Activated naive CD4-positive, alpha-beta T cell treated with anti-CD3 and anti-CD28 coated beads for 36 hours (primary cell): ENCODE results near the gene FAM53A. TPM values are rescaled to one million over a fixed set of nuclear protein-coding genes. Genes with fewer than 3 reads are reported as not detected.
"Not testable (repeated sequence)": the region's sequence is repeated elsewhere in the genome, so short reads cannot be mapped to it uniquely, and the experiment has no call there.

ENCODE experiments used
- CTCF ChIA-PET: fragments of 350-600 bp; sonication (Branson Sonifier 250); formaldehyde crosslinking; loops from one replicate; lab custom pipeline; 2021; ENCODE audit warnings: antibody characterized with exemption; lab: Charles Lee
- DNase-seq: peaks from one replicate; pipeline ENCODE4 v3.0.0-alpha.2; 2020
- H3K27ac Mint-ChIP-seq: one replicate; pipeline ENCODE4 v1.8.0; 2021; ENCODE audit warnings: mild to moderate bottlenecking, mixed read lengths
- H3K27me3 Mint-ChIP-seq: one replicate; pipeline ENCODE4 v1.8.0; 2021; ENCODE audit warnings: low read depth, mixed read lengths
- H3K36me3 Mint-ChIP-seq: one replicate; pipeline ENCODE4 v1.8.0; 2021; ENCODE audit warnings: low read depth, mixed read lengths
- H3K4me1 Mint-ChIP-seq: one replicate; pipeline ENCODE4 v1.8.0; 2021; ENCODE audit warnings: low read depth, mixed read lengths
- H3K4me3 Mint-ChIP-seq: one replicate; pipeline ENCODE4 v1.8.0; 2021; ENCODE audit warnings: mild to moderate bottlenecking, moderate library complexity, mixed read lengths
- H3K9me3 Mint-ChIP-seq: one replicate; pipeline ENCODE4 v1.8.0; 2021; ENCODE audit warnings: mixed read lengths
- intact Hi-C: fragments of 100-400 bp; cut with micrococcal nuclease; formaldehyde crosslinking; loops from one replicate; pipeline ENCODE4 v1.15.1; 2023
- total RNA-seq, 2 experiments: library from RNA; stranded (reverse); gene quantifications; one replicate each; pipeline ENCODE4 v1.2.3, GENCODE V29; 2021

Gene FAM53A
- total RNA-seq, 2 experiments from 2014 or later: 2.6 to 3.0 TPM

DNA sequence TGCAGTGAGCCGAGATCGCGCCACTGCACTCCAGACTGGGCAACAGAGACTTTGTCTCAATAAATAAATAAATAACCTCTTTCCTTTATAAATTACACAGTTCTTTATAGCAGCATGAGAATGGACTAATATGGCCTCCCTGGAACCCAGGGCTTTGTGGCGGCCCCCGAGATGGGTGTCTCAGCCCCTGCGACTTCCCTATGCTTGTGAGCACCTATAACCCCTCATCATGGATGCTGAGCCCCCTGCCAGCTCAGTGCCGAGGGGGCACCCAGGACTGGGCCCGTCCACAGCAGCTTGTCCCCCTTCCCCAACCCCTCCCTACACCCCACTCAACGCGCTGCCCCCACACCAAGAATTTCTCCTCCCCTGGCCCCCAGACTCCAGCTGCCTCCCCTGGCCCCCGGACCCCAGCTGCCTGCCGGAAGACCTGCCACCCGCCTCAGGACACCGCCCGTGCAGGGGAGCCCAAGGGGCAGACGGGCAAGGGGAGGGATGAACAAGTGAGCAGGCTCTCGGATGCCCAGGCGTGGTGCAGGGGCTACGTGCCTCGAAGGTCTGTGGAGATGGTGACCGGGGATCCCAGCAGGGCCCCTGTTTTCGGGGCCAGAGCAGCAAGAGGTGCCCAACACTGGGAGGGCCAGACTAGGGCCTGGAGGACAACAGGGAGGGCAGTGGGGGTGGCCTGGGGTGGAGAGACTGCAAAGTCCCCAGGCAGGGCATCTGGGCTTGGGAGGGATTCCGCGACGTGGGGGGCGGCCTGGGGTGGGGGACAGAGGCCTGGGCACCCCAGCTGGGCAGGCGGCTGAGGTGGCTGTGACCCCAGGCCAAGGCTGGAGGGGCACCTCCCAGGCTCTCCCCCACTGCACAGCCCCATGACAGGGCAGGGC is 74.0 kb downstream of the FAM53A start:
- Mint-ChIP-seq H3K4me3 (no peak overlapping the region), H3K4me1 (peaks cover 16% of the 10 kb centered on the region), H3K27me3 (no peaks in the 10 kb centered on the region), H3K36me3 (no peaks in the 10 kb centered on the region), H3K9me3 (peaks cover 5% of the 10 kb centered on the region), H3K27ac (no peak overlapping the region)
- DNase-seq: no peak
- CTCF ChIA-PET: no interaction called here
- intact Hi-C loops: no loop called here

DNA sequence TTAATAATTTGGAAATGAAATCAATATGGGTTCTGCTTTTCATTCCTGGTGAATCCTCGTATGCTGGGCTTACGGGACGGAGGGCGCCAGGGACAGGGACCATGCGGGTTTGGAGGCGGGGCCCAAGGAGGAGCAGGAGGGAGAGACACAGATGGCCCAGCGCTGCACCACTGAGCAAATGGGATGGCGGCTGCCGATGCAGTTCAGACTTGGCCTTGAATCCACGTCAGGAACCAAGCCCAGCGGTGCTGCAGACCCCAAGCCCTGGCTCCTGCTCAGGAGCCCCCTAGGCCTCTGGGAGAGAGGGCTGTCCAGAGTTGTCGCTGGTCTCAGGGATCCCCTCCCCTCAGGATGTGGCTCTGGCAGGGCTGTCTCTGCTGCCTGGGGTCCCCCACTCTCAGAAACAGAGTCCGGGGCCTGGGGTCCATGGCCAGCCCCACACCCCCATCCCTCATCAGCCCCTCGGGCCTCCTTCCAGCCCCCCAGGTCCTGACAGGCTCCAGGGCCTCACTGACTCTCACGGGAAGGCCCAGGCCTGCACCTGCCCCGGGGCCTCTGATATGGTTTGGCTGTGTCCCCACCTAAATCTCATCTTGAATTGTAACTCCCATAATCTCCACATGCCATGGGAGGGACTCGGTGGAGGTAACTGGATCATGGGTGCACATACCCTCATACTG is 75.2 kb downstream of the FAM53A start:
- no peak for DNase-seq
- H3K4me3 Mint-ChIP-seq: no peak overlapping the region
- no peaks in the 10 kb centered on the region for H3K9me3 Mint-ChIP-seq
- CTCF ChIA-PET: no interaction called here
- no peaks in the 10 kb centered on the region for H3K27me3 Mint-ChIP-seq
- no peak overlapping the region for H3K27ac Mint-ChIP-seq
- H3K36me3 Mint-ChIP-seq: no peaks in the 10 kb centered on the region
- intact Hi-C loops: no loop called here
- peaks cover 17% of the 10 kb centered on the region for H3K4me1 Mint-ChIP-seq

DNA sequence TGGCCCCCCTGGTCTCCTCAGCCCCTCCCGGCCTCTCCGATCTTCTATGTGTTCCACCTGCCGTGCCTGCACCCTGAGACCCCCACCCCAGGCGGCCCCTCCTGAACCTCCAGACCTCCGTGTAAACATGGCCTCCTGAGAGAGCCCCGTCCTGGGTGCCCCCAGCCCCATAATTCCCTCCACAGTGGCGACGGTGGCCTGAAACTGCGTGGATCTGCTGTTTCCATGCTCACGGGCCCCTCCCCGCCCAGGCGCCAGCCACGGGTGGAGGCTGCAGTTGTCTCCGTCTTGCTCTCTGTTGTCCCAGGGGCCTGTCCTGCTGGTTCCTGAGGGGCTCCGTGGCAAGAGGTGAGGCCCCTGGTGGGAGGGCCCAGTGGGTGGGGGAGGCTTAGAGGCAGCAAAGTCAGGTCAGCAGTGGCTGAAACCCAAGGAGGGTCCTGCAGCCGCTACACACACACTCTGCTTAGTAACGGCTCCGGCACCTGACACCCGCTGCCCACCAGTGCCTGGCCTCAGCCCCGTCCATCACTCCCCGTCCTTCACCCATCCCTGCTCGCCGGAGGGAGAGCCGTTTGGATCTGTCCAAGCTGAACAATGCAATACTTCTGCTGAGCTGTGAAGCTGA is 75.8 kb downstream of the FAM53A start:
- H3K27ac Mint-ChIP-seq: no peak overlapping the region
- H3K9me3 Mint-ChIP-seq: no peaks in the 10 kb centered on the region
- CTCF ChIA-PET: no interaction called here
- H3K4me1 Mint-ChIP-seq: peaks cover 17% of the 10 kb centered on the region
- intact Hi-C loops: no loop called here
- DNase-seq: no peak
- H3K4me3 Mint-ChIP-seq: no peak overlapping the region
- H3K36me3 Mint-ChIP-seq: no peaks in the 10 kb centered on the region
- H3K27me3 Mint-ChIP-seq: no peaks in the 10 kb centered on the region

DNA sequence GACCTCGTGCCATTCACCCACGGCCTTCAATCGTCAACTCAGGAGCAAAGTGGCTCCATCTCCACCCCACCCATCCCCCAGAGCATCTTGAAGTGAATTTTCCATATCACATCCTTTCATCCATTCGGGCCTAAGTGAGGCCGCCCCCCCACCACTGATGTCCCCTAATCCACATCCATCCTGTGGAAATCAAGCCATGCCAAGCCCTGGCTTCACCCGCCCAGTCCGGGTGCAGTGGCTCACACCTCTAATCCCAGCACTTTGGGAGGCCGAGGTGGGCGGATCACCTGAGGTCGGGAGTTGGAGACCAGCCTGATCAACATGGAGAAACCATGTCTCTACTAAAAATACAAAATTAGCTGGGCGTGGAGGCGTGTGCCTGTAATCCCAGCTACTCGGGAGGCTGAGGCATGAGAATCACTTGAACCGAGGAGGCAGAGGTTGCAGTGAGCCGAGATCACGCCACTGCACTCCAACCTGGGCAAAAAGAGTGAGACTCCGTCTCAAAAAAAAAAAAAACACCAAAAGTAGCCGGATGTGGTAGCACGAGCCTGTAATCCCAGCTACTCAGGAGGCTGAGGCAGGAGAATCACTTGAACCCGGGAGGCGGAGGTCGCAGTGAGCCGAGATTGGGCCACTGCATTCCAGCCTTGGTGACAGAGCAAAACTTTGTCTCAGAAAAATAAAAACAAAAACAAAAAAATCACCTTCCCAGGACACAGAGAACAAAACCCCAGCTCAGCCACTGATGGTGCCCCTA is 76.5 kb downstream of the FAM53A start:
- CTCF ChIA-PET: interaction anchor here (1.6 kb wide), 1 partner anchor 22 kb away, joined by 6 read pairs; no protein-coding TSS in a partner anchor
- H3K9me3 Mint-ChIP-seq, H3K4me3 Mint-ChIP-seq: not testable (repeated sequence)

DNA sequence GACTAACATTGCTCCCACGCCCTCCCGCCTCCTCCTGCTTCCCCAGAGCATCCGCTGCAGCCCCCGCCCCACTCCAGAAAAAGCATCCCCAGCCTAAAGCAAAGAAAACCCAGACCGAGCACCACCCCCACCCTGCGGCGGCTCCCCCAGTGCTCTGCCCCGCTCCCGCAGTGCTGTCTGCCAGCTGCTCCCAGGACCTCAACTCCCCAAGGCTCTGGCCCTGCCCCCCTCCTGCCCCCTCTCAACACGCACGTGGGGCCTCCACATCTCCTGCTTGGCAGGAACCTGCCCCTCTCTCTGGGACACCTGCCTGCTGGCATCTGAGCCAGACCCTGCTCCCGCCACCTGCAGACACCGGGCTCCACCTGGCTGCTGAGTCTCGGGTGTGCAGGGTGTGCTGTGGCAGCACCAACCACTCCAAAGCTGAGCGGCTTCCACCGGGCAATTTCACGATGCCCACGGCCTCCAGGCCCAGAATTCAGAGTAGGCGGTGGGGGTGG is 79.4 kb downstream of the FAM53A start:
- Mint-ChIP-seq H3K36me3 (no peaks in the 10 kb centered on the region), H3K4me1 (peaks cover 17% of the 10 kb centered on the region), H3K27me3 (no peaks in the 10 kb centered on the region), H3K27ac (no peak overlapping the region), H3K9me3 (no peaks in the 10 kb centered on the region), H3K4me3 (peak overlapping the region; percentile 43)
- CTCF ChIA-PET: interaction anchor here (1.2 kb wide), 1 partner anchor 467 kb away, joined by 3 read pairs; no protein-coding TSS in a partner anchor
- intact Hi-C loops: no loop called here
- peak; percentile 56 for DNase-seq

More for the DNA sequence above, 76.5 kb downstream of the FAM53A start:
- intact Hi-C loops, DNase-seq, H3K36me3 Mint-ChIP-seq, H3K27me3 Mint-ChIP-seq, H3K27ac Mint-ChIP-seq: not testable (repeated sequence)
- peaks cover 17% of the 10 kb centered on the region for H3K4me1 Mint-ChIP-seq

DNA sequence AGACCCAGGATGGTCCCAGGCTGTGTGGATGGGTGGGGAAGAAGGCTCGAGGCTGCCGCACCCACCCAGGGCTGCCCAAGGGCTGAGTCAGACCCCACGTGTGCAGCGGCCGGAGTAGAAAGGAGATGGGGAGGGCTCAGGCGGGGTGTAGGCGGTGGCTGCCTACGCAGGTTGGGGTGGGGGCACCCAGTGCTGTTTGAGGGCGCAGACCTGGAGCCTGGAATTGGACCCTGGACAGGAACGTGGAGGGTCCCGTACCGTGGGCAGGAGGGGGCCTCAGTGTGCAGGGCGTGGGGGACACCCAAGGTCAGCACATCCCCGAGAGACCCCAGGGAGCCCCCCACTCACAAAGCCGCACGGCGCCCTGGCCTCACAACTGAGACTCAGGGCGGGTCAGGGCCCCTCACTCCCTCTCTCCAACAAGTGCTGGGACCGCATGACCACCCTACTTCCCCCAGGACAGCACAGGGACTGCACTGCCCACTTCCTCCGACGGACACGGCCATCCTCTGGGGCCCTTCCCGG is 79.9 kb downstream of the FAM53A start:
- CTCF ChIA-PET: no interaction called here
- H3K9me3 Mint-ChIP-seq: no peaks in the 10 kb centered on the region
- DNase-seq: no peak
- no peak overlapping the region for H3K27ac Mint-ChIP-seq
- peaks cover 17% of the 10 kb centered on the region for H3K4me1 Mint-ChIP-seq
- intact Hi-C loops: no loop called here
- no peaks in the 10 kb centered on the region for H3K27me3 Mint-ChIP-seq
- no peak overlapping the region for H3K4me3 Mint-ChIP-seq
- no peaks in the 10 kb centered on the region for H3K36me3 Mint-ChIP-seq

DNA sequence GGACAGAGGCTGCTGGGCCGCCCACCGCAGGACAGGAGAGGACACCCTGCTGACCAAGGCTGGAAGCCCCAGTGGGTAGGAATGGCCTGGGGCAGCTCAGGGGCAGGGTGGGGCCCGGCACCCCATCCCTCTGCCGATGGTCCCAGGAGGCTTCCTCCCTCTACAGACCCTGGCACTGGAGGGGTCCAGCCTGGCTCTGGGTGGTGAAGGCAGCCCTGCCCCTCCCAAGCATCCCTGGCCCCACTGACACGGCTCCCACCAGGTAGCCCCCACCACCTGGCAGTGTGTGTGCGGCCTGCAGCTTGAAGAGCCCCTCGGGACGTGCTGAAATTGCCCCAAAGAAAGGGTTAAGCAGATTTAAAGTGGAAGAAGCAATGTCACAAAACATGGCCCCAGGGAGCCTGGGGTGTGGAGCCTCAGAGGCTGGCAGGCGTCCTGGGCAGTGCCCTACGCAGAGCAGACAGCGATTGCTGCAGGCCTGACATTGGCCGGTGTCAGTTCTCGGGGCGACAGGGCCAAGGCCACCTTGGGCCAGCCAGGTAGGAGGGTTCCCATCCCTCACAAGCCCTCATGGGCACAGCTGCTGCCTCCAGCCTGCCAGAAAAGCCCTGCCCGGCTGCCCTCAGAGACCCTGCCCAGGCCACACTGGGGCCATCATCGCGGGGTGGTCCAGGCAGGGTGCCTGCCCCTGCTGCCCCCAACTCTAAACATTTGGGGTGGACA is 80.5 kb downstream of the FAM53A start:
- CTCF ChIA-PET: interaction anchor here (0.6 kb wide), 1 partner anchor 532 kb away, joined by 3 read pairs; no protein-coding TSS in a partner anchor

DNA sequence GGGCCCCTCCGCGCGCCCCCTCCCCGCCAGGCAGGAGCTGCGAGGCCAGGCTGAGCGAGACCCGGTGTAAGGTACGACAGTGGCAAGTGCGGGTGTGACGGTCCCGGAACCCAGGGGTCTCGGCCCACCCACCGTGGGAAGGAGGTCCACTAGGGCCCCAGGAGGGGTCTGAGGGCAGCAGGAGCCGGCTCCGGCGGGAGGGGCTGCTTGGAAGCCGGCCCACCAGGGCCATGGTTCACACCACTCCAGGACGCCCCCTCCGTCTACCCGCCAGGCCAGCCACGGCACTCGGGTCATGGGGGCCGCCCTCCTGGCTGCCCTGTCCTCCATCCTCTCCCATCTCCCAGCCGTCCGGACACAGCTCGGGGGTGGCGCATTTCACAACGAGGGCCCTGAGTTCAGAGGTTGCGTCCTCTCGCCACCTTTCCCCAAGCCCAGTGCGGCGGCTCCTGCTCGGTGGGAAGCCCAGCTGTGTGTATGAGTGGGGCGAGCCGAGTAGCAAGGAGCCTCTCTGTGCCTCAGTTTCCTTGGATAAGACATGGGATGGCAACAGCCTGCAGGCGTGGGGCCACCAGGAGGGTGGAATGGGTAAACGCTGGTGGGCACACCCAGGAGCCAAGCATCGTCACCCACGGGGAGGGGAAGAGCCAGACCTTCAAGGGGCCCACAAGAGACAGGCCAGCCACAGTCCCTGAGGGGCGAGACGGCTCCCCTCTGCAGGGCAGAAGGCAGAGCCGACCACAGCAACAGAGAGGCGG is 81.3 kb downstream of the FAM53A start:
- H3K27ac Mint-ChIP-seq: no peak overlapping the region
- peaks cover 17% of the 10 kb centered on the region for H3K4me1 Mint-ChIP-seq
- H3K27me3 Mint-ChIP-seq: no peaks in the 10 kb centered on the region
- no peaks in the 10 kb centered on the region for H3K9me3 Mint-ChIP-seq
- intact Hi-C loops: no loop called here
- CTCF ChIA-PET: interaction anchor here (0.6 kb wide), 1 partner anchor 531 kb away, joined by 3 read pairs; no protein-coding TSS in a partner anchor
- no peak for DNase-seq
- no peaks in the 10 kb centered on the region for H3K36me3 Mint-ChIP-seq
- H3K4me3 Mint-ChIP-seq: no peak overlapping the region

More for the DNA sequence above, 80.5 kb downstream of the FAM53A start:
- no peaks in the 10 kb centered on the region for H3K36me3 Mint-ChIP-seq
- no peak overlapping the region for H3K27ac Mint-ChIP-seq
- peaks cover 17% of the 10 kb centered on the region for H3K4me1 Mint-ChIP-seq
- intact Hi-C loops: no loop called here
- H3K9me3 Mint-ChIP-seq: no peaks in the 10 kb centered on the region
- no peak for DNase-seq
- no peaks in the 10 kb centered on the region for H3K27me3 Mint-ChIP-seq
- H3K4me3 Mint-ChIP-seq: no peak overlapping the region

DNA sequence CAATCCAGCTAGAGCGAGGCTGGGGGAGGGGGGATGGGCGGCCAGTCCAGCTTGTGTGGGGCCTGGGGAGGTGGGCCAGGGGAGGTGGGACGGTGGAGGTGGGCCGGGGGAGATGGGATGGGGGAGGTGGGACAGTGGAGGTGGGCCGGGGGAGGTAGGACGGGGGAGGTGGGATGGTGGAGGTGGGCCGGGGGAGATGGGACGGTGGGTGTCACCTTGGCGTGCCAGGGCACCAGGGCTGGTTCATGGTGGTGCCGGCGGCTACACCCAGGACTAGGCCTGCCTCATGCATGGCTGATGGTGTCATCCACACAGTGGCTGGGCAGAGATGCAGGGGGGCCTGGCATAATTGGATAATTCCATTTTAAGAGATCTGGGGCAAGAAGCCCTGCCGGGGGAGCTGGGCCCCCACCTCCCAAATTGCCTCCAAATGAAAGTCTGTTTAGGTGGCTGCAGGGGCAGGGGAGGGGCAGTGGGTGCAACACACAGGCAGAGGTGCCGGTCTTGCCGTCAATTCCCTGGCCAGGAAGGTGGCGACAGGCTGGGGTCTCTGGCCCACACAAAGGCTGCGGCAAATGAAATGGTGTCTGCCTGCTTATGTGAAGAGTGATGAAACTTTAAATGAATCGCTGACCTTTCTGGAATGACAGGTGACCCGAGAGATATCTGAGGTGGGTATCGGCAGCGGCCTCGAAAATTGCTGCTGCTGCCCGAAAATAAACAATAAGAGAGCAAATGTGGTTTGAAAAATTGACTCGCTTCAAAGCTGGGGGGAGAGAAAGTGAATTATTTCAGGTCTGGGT is 82.1 kb downstream of the FAM53A start:
- CTCF ChIA-PET: no interaction called here
- Mint-ChIP-seq H3K9me3 (no peaks in the 10 kb centered on the region), H3K27me3 (no peaks in the 10 kb centered on the region), H3K4me3 (no peak overlapping the region), H3K4me1 (peaks cover 17% of the 10 kb centered on the region), H3K36me3 (no peaks in the 10 kb centered on the region), H3K27ac (no peak overlapping the region)
- intact Hi-C loops: no loop called here
- DNase-seq: no peak

DNA sequence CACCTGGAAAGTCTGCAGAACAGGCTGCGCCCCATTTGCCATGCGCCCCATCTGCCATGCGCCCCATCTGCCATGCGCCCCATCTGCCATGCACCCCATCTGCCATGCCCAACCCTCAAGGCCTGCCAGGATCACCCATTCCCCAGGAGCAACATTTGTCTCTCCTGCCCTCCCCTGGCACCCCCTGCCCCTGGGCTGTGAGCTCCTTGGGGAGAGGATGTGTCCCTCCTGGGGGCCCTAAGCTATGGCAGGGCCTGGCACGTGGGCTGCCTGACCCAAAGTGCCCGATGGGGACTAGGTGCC is 82.6 kb downstream of the FAM53A start:
- H3K9me3 Mint-ChIP-seq: no peaks in the 10 kb centered on the region
- H3K4me1 Mint-ChIP-seq: peaks cover 15% of the 10 kb centered on the region
- H3K4me3 Mint-ChIP-seq: no peak overlapping the region
- no peaks in the 10 kb centered on the region for H3K36me3 Mint-ChIP-seq
- no peaks in the 10 kb centered on the region for H3K27me3 Mint-ChIP-seq
- DNase-seq: no peak
- H3K27ac Mint-ChIP-seq: no peak overlapping the region
- intact Hi-C loops: no loop called here
- CTCF ChIA-PET: no interaction called here
